ENCODE data around the gene SEMA3E.

DNA sequence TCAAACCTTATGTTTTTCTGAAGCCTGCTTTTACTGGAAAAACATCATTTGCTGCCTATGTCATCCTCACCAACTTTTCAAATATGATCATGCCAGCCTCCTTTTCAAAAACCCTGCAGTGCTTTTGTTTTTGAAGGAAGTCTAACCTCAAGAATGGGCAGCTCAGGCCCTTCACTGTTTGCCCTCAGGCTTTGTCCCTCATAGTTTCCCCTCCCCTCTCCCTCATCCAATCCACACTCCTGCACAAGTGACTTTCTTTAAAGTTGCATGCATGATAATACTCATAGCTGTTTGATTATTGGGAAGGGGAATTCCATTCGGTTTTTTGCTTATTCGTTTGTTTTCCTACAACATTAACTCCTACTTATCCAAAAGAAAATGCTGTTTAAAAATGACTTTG is 219.4 kb downstream of the SEMA3E start:
- TF ChIP-seq, protein P1, sequence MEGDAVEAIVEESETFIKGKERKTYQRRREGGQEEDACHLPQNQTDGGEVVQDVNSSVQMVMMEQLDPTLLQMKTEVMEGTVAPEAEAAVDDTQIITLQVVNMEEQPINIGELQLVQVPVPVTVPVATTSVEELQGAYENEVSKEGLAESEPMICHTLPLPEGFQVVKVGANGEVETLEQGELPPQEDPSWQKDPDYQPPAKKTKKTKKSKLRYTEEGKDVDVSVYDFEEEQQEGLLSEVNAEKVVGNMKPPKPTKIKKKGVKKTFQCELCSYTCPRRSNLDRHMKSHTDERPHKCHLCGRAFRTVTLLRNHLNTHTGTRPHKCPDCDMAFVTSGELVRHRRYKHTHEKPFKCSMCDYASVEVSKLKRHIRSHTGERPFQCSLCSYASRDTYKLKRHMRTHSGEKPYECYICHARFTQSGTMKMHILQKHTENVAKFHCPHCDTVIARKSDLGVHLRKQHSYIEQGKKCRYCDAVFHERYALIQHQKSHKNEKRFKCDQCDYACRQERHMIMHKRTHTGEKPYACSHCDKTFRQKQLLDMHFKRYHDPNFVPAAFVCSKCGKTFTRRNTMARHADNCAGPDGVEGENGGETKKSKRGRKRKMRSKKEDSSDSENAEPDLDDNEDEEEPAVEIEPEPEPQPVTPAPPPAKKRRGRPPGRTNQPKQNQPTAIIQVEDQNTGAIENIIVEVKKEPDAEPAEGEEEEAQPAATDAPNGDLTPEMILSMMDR (IDR thresholded peaks at IDR 0.05; ENCODE audit: insufficient read depth, low read length): no peak
- TF ChIP-seq POLR2AphosphoS5 (IDR thresholded peaks at IDR 0.05; ENCODE audit: low read depth) (no peak), SPI1 (IDR thresholded peaks at IDR 0.05; ENCODE audit: borderline replicate concordance, low read depth) (no peak)
